CD4-positive, alpha-beta T cell treated with Interleukin-1 beta for 1 hour (primary cell): ENCODE data around the gene LYPD6B.
"Not testable (repeated sequence)": the region's sequence is repeated elsewhere in the genome, so short reads cannot be mapped to it uniquely, and the experiment has no call there.

Experiments used
- DNase-seq, 2 donors: peaks; one replicate each; pipeline ENCODE4 v3.0.0-alpha.2; 2020 to 2022

LYPD6B gene

DNA sequence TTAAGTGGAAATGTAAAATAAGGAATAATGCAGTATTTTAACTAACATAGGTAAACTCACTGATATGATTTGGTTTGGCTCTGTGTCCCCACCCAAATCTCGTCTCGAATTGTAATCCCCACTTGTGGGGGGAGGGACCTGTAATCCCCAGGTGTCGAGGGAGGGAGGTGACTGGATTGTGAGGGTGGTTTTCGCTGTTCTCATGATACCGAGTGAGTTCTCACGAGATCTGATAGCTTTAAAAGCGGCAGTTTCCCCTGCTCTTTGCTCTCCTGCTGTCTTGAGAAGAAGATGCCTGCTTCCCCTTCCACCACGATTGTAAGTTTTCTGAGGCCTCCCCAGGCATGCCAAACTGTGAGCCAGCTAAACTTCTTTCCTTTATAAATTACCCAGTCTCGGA, 182.5 kb downstream of the LYPD6B start:
- DNase-seq, result no peak

DNA sequence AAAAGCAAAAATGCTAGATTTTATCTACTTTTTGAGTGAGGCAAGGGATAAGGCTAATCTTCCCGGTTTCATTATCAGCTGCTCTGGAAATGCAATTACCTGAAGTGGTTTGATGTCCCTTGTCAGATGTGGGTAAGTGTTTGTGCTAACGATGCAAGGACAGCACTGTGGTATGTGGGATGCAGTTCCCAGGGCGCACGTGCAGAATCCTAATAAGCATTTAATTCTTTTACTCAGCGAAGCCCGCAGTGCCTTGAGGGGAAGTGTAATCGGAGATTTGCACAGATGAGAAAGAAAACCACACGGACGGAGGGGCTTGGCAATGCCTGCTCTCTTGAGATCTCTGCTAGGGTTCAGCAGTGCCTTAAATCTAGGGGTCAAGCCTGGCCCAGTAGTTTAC, 183.4 kb downstream of the LYPD6B start:
- no peak for DNase-seq

DNA sequence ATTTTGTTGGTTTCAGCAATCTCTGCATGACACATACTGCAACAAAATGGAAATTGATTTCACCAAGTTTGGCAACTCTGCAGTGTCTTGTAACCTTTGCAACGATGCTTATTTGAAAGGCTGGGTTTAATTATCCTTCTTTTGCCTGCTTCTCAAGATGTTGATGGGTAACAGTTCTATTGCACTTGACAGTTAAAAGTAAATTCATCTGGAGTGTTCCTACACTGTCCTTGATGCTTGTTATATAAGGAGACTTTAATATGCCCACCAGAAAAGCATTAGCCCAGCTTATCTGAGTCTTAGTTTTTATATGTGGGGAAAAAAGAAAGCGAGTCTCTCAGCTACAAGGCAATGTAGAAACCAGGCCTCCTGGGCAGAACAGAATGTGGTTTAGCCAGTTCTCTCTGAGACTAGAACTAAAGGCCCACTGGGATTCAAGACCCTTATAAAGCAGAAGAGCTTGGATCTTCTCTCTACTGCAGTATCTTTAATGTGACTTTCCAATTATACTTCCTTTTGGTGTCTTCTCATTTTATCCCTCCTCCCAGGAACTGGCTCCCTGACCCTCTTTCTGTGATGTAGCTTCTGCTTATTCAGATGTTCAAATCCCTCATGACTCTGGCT, 185.1 kb downstream of the LYPD6B start:
- no peak for DNase-seq

DNA sequence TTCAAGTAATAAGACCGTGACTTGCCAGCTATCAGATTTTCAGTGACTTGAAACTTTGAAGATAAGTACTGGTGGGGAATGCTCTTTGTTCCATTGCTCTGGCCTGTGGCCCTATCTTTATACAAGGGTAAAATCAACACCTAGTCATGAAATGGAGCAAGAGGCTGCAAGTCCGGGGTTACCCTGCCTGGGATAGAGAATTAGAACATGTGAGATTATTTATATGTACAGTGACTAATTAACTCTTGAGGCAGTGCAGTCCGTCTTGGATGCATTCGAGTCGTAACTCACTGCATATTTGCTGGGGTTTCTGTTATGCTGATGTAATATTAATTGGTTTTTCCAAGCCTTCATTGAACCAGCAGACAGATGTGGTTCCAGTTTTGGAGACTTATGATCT, 186.0 kb downstream of the LYPD6B start:
- DNase-seq, result no peak

DNA sequence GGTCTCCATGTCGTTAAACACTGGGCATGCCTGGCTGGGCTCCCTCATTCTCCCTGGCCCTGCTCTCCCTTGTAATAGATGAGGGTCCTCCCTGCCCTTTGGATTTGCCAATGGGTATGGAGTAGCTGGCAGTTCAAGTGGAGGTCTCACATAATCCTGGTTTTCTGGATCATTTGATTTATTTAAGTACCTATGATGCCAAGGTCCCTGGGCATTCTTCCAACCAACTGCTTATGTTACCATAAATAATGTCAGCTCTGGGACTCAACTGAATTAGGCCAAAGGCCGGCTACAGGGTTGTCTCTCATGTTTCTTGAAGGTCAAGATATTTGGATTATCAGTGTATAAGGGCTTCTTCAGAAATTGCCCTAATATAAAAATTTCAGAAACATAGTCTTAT, 186.9 kb downstream of the LYPD6B start:
- DNase-seq, result no peak

- no peak for DNase-seq
Measured at GRCh38 chr2:149226790-149227189, 188.3 kb downstream of the LYPD6B start.

DNA sequence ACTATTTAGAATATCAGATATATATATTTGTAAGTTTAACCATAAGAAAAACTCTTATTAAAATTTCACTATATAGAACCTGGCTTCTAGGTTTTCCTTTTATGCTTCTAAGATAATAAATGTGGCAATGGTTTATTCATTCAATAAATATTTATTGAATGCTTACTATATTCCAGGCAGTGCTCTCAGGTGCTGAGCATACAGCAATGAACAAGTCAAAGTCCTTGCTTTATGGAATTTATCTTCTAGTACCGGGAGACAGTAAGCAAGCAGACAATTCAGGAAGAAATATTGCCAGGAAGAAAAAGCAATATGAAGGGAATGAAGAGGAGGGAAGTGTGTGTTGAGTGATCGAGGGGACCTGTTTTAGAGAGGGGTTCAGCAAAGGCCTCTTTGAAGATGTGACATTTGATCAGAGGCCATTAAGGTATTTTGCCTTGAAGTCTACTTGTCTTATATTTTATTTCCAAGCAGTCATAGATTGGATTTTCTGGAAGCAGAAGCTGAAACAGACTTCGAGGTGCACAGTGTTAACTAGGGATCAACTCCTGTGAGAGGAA, 197.4 kb downstream of the LYPD6B start:
- no peak for DNase-seq

DNA sequence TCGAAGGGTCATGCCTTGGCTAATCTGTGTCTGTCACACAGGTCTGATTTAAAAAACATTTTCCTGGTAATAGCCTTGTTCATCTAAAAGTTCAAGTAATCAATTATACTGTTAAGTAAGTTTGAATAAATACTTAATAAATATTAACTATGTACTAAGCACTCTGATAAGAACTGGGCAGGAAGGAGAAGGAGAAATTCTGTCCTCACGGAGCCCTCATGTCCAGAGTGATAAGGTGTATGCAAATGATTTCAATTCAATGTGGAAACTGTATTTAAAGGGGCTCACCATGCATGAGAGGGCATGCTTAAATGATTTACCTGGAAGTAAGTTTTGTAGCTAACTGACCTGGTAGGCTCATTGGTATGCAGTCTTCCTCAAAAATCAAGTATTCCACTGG, 197.9 kb downstream of the LYPD6B start:
- DNase-seq, result no peak

DNA sequence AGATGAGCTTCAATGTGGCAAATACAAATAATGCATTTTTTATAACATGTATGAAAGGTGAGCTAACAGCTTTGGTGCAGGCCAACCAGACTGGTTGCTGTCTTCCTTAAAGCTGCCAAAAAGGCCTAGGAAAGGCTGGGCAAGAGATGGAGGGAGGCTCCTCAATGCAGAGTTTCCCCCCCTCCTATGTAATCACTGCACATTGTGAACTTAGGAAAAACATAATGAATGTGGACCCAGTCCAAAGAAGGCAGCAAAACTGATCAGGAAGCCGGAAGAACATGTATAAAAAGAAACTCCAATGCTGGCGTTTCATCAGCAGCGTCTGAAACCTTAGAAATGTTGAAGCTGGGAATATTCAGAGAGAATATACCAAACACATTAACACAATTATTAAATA, 207.7 kb downstream of the LYPD6B start:
- no peak for DNase-seq

GRCh38 chr2:149251436-149251835, 212.9 kb downstream of the LYPD6B start:
- not testable (repeated sequence) for DNase-seq

DNA sequence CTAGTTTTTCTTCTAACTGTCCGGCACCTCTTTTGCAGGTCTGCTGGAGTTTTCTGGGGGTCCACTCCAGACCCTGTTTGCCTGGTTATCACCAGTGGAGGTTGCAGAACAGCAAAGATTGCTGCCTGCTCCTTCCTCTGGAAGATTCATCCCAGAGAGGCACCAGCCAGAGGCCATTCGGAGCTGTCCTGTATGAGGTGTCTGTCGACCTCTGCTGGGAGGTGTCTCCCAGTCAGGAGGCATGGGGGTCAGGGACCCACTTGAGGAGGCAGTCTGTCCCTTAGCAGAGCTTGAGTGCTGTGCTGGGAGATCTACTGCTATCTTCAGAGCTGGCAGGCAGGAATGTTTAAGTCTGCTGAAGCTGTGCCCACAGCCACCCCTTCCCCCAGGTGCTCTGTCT, 218.4 kb downstream of the LYPD6B start:
- not testable (repeated sequence) for DNase-seq

GRCh38 chr2:149258531-149258930, 220.0 kb downstream of the LYPD6B start:
- no peak for DNase-seq

DNA sequence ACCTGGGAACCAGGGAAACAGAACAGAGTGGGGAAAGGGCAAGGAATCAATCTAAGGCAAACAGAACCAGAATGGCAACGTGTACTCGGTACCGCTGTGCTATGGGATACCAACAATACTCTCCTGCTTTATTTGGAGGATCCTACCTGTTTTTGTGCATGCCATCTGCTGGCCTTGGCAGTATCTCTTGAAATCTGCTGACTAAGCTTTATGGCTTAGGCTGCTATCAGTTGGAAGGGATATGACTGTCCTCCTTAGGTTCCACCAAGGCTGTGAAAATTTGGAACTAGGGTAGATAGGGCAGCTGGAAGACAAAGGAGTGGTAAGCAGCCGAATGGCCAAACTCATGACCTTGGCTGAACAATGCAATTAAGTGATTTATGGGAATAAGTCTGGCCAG, 220.6 kb downstream of the LYPD6B start:
- DNase-seq, result no peak

- no peak for DNase-seq
Measured at GRCh38 chr2:149261692-149262091, 223.2 kb downstream of the LYPD6B start.
